ENCODE measurements around the gene SRP68. TPM values are rescaled to one million over a fixed set of nuclear protein-coding genes. Genes with fewer than 3 reads are reported as not detected.
A peak's percentile ranks its signal among the peaks of the same experiment; 100 is the strongest.

SRP68 gene
- total RNA-seq, 1 experiment from 2014 or later = 113 TPM

DNA sequence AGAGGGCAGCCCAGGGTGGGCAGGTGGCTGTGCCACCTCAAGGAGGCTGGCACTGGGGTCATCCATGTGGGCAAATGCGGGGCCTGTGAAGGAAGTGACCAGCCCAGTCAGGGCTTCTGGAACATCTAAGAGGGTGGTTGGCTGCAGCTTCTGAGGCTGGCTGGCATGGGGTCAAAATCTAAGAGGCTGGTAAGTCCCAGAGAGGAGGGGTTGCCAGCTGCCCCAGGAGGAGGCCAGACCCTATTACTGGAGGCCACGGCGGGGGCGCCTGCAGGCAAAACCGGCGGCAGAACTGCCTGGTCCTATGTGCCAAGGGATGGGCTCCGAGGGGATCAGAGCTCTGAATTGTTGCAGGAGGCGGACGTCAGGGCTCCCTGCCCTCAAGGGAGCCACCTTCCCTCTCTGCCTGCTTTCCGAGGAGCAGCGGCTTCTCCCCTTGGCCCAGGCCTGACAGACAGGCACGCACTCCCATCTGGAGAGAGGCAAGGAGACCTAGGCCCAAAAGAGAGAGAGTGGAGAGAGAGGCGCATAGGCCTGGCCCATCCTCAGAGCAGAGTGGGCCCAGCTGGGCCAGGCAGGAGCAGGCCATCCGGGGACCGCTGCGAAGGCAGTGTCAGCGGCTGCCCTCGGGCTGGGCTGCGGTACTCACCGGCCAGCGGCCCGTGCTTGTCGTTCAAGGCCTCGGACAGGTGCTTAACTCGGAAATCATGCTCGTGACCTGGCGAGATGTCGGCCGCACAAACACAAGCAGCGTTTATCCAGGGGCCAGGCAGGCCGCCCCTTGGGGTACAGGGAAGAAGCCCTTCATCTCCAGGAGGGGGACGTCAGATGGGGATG lies 17.6 kb upstream of the SRP68 start:
- Mint-ChIP-seq H3K27me3 (ENCODE audit: insufficient read depth, unreplicated experiment) (no peaks in the 10 kb centered on the region), H3K9me3 (ENCODE audit: unreplicated experiment) (no peaks in the 10 kb centered on the region), H3K27ac (ENCODE audit: unreplicated experiment) (no peak overlapping the region), H3K4me1 (ENCODE audit: low read depth, unreplicated experiment) (no peaks in the 10 kb centered on the region), H3K4me3 (ENCODE audit: unreplicated experiment) (no peak overlapping the region), H3K36me3 (ENCODE audit: insufficient read depth, unreplicated experiment) (peaks cover 56% of the 10 kb centered on the region)
- POLR2A ChIA-PET = interaction anchor here (0.7 kb wide), 1 partner anchor 14 kb away, joined by 3 read pairs; no protein-coding TSS in a partner anchor
- no peak for TF ChIP-seq CTCF (IDR thresholded peaks at IDR 0.05; ENCODE audit: insufficient read depth in 1 of 2, low read depth in 1 of 2, low read length in 1 of 2, severe bottlenecking in 1 of 2, unreplicated experiment in 1 of 2)
- no TSS peak for BruUV-seq (replicated peaks)
- Histone ChIP-seq H3K4me3 (ENCODE audit: low read depth, low read length) (no peak overlapping the region), H3K9me3 (no peaks in the 10 kb centered on the region), H3K27me3 (replicated peaks; ENCODE audit: control insufficient read depth, insufficient read depth, low read length) (no peaks in the 10 kb centered on the region), H3K4me1 (no peaks in the 10 kb centered on the region), H3K36me3 (ENCODE audit: control insufficient read depth, insufficient read depth, low read length) (peaks cover 8% of the 10 kb centered on the region)
- DNase-seq = no peak
- intact Hi-C loops (cut with micrococcal nuclease; ENCODE audit: unreplicated experiment) = no loop called here
- CTCF ChIA-PET = interaction anchor here (0.6 to 1.4 kb wide), 2 partner anchors 63 to 193 kb away, joined by 3 to 4 read pairs; partner anchors contain the start of gene TRIM65

- H3K27me3 ChIP-seq (replicated peaks; ENCODE audit: control insufficient read depth, insufficient read depth, low read length) = no peaks in the 10 kb centered on the region
- no peaks in the 10 kb centered on the region for H3K4me1 ChIP-seq
- Mint-ChIP-seq H3K27ac (ENCODE audit: unreplicated experiment) (no peak overlapping the region), H3K27me3 (ENCODE audit: insufficient read depth, unreplicated experiment) (no peaks in the 10 kb centered on the region), H3K4me1 (ENCODE audit: low read depth, unreplicated experiment) (no peaks in the 10 kb centered on the region), H3K4me3 (ENCODE audit: unreplicated experiment) (no peak overlapping the region), H3K36me3 (ENCODE audit: insufficient read depth, unreplicated experiment) (peaks cover 55% of the 10 kb centered on the region), H3K9me3 (ENCODE audit: unreplicated experiment) (no peaks in the 10 kb centered on the region)
- DNase-seq = no peak
- BruUV-seq (replicated peaks) = no TSS peak
- intact Hi-C loops (cut with micrococcal nuclease; ENCODE audit: unreplicated experiment) = no loop called here
- no peak overlapping the region for H3K4me3 ChIP-seq (ENCODE audit: low read depth, low read length)
- H3K36me3 ChIP-seq (ENCODE audit: control insufficient read depth, insufficient read depth, low read length) = peaks cover 6% of the 10 kb centered on the region
- POLR2A ChIA-PET = interaction anchor here (0.7 kb wide), 1 partner anchor 15 kb away, joined by 3 read pairs; no protein-coding TSS in a partner anchor
- H3K9me3 ChIP-seq = no peaks in the 10 kb centered on the region
- CTCF ChIA-PET = interaction anchor here (0.6 to 1.4 kb wide), 2 partner anchors 64 to 193 kb away, joined by 3 to 4 read pairs; partner anchors contain the start of gene TRIM65
- no peak for TF ChIP-seq CTCF (IDR thresholded peaks at IDR 0.05; ENCODE audit: insufficient read depth in 1 of 2, low read depth in 1 of 2, low read length in 1 of 2, severe bottlenecking in 1 of 2, unreplicated experiment in 1 of 2)
These were observed 16.7 kb upstream of the SRP68 start for GRCh38 chr17:76088868-76089576.

DNA sequence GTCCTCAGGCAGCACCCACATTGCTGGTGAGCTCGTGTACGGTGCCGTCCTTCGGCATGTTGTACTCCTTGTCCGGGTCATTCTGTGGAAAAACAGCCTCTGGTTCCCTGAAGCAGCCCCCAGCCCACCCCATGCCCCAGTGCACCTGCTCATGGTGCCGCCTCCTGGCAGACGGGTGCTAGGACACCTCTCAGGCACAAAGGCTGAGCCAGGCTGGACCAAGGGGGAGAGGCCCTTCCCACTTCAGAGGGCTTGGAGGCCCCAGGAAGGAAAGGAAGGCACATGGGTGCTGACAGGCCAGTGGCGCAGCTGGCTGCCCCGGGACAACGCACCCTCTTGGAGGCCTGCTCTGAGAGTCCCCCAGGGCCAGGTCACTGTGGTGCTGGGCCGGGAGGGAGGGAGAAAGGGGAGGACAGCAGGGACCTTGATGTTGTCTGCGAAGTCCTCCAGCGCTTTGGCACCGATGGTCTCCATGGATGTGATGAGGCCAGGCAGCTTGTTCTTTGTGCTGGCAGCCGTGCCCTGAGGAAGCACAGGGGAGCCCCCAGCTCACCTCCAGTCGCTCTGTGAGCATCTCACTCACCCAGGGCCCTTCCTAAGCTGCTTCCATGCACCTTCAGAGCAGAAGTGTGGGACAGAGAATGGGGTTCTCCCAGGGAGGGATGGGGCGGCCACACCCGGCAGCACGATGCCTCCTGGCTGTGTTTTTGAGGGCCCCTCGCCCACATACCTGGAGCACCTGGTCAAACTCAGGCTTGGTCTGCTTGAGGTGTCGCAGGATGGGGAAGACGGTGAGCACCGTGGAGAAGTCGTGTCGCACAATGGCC lies 15.9 kb upstream of the SRP68 start:
- BruUV-seq (replicated peaks) = no TSS peak
- DNase-seq = peak in 1 of 2 experiments; percentile 45
- TF ChIP-seq CTCF (IDR thresholded peaks at IDR 0.05; ENCODE audit: insufficient read depth in 1 of 2, low read depth in 1 of 2, low read length in 1 of 2, severe bottlenecking in 1 of 2, unreplicated experiment in 1 of 2) = peak; percentile 36 to 43
- Mint-ChIP-seq H3K4me3 (ENCODE audit: unreplicated experiment) (no peak overlapping the region), H3K9me3 (ENCODE audit: unreplicated experiment) (no peaks in the 10 kb centered on the region), H3K27me3 (ENCODE audit: insufficient read depth, unreplicated experiment) (no peaks in the 10 kb centered on the region), H3K27ac (ENCODE audit: unreplicated experiment) (no peak overlapping the region), H3K4me1 (ENCODE audit: low read depth, unreplicated experiment) (no peaks in the 10 kb centered on the region), H3K36me3 (ENCODE audit: insufficient read depth, unreplicated experiment) (peaks cover 51% of the 10 kb centered on the region)
- H3K36me3 ChIP-seq (ENCODE audit: control insufficient read depth, insufficient read depth, low read length) = peaks cover 6% of the 10 kb centered on the region
- H3K27me3 ChIP-seq (replicated peaks; ENCODE audit: control insufficient read depth, insufficient read depth, low read length) = no peaks in the 10 kb centered on the region
- ChIA-PET CTCF (interaction anchor here (1.4 kb wide), 1 partner anchor 65 kb away, joined by 3 read pairs; no protein-coding TSS in a partner anchor), POLR2A (no interaction called here)
- intact Hi-C loops (cut with micrococcal nuclease; ENCODE audit: unreplicated experiment) = no loop called here
- no peaks in the 10 kb centered on the region for H3K4me1 ChIP-seq
- H3K4me3 ChIP-seq (ENCODE audit: low read depth, low read length) = no peak overlapping the region
- no peaks in the 10 kb centered on the region for H3K9me3 ChIP-seq
